Kidney tubule cell (primary cell): Measurements from ENCODE around the gene TXNRD1.
"Not testable (repeated sequence)": the region's sequence is repeated elsewhere in the genome, so short reads cannot be mapped to it uniquely, and the experiment has no call there.

Experiments used
- DNase-seq: peaks from one replicate; pipeline ENCODE4 v3.0.0-alpha.2; 2018; ENCODE audit warnings: low spot score

TXNRD1 gene

GRCh38 chr12:104190641-104191176 is 24.9 kb upstream of the TXNRD1 start:
- DNase-seq, result no peak

- no peak for DNase-seq
Observed at GRCh38 chr12:104197264-104197663, 18.3 kb upstream of the TXNRD1 start.

- no peak for DNase-seq
Observed at GRCh38 chr12:104199964-104200363, 15.6 kb upstream of the TXNRD1 start.

GRCh38 chr12:104201238-104202001 is 14.2 kb upstream of the TXNRD1 start:
- peak; percentile 65 for DNase-seq

GRCh38 chr12:104204690-104205480 is 10.7 kb upstream of the TXNRD1 start:
- no peak for DNase-seq

GRCh38 chr12:104207416-104208205 is 8.0 kb upstream of the TXNRD1 start:
- no peak for DNase-seq

- no peak for DNase-seq
Observed at GRCh38 chr12:104212516-104212915, 3.1 kb upstream of the TXNRD1 start.

GRCh38 chr12:104213952-104214351 is 1.6 kb upstream of the TXNRD1 start:
- no peak for DNase-seq

- no peak for DNase-seq
Observed at GRCh38 chr12:104216521-104216924, 944 bp downstream of the TXNRD1 start.

- DNase-seq, result not testable (repeated sequence)
Observed at GRCh38 chr12:104218506-104218905, 2.9 kb downstream of the TXNRD1 start.

- peak; percentile 65 for DNase-seq
Observed at GRCh38 chr12:104218935-104219334, 3.4 kb downstream of the TXNRD1 start.

- peak; percentile 95 for DNase-seq
Observed at GRCh38 chr12:104219361-104219892, 3.8 kb downstream of the TXNRD1 start.

GRCh38 chr12:104219908-104220404 is 4.4 kb downstream of the TXNRD1 start:
- DNase-seq, result peak; percentile 95

- DNase-seq, result no peak
Observed at GRCh38 chr12:104220931-104221330, 5.4 kb downstream of the TXNRD1 start.

GRCh38 chr12:104222976-104223375 is 7.4 kb downstream of the TXNRD1 start:
- no peak for DNase-seq

GRCh38 chr12:104223712-104224111 is 8.1 kb downstream of the TXNRD1 start:
- DNase-seq, result peak; percentile 33

GRCh38 chr12:104226672-104227071 is 11.1 kb downstream of the TXNRD1 start:
- peak; percentile 49 for DNase-seq

GRCh38 chr12:104230304-104231095 is 14.9 kb downstream of the TXNRD1 start:
- DNase-seq, result no peak

GRCh38 chr12:104232609-104233280 is 17.2 kb downstream of the TXNRD1 start:
- DNase-seq, result no peak

GRCh38 chr12:104234926-104235499 is 19.4 kb downstream of the TXNRD1 start:
- no peak for DNase-seq
